Kidney capillary endothelial cell (primary cell): Measurements from ENCODE around the gene PAQR9.
A peak's percentile ranks its signal among the peaks of the same experiment; 100 is the strongest.

Experiments
- DNase-seq: peaks from one replicate; pipeline ENCODE4 v3.0.0-alpha.2; 2018; ENCODE audit warnings: low spot score

Gene PAQR9

DNA sequence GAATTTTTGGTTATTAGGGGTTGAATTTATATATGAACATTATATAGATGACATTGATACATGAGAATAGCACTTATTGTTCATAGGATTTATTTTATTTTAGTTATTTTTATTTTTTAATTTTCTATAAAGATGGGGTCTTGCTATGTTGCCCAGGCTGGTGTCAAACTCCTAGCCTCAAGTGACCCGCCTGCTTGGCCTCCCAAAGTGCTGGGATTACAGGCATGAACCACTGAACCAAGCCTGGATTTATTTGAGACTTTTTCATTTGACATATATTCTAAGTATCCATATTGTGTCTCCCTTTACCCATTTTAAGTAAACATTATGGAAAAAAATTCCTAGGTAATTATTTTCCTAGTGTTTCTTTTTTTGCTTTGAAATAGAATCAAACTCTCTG, 12.5 kb downstream of the PAQR9 start:
- no peak for DNase-seq

GRCh38 chr3:142947799-142948575, 15.5 kb downstream of the PAQR9 start:
- DNase-seq = no peak

DNA sequence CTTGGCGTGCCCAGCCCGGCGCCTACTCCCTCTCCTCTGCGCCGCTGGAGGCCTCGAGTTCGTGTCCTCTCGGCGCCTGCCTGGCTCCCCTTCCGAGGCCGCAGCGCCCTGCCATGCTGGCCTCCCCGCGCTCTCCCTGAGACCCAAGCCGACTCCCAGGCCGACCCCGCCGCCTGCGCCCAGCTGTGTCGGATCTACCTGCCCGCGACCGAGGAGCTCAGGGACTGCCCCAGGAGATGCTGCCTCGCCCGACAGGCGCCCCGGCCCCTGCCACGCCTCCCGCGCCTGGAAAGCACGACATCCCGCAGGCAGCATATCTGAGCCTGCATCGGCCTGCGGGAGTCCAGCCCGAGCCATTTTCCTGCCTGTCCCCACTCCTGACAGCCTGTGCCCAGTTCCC, 16.1 kb downstream of the PAQR9 start:
- no peak for DNase-seq

DNA sequence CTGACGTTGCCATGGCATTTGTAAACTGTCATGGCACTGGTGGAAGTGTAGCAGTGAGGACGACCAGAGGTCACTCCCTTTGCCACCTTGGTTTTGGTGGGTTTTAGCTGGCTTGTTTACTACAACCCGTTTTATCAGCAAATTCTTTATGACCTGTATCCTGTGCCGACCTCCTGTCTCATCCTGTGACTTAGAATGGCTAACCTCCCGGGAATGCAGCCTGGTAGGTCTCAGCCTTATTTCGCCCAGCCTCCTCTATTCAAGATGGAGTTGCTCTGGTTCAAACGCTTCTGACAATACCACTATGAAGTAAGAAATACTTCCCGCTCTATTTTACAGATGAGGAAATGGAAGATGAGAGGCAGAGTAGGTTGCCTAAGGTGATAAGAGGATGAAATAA, 16.6 kb downstream of the PAQR9 start:
- no peak for DNase-seq

DNA sequence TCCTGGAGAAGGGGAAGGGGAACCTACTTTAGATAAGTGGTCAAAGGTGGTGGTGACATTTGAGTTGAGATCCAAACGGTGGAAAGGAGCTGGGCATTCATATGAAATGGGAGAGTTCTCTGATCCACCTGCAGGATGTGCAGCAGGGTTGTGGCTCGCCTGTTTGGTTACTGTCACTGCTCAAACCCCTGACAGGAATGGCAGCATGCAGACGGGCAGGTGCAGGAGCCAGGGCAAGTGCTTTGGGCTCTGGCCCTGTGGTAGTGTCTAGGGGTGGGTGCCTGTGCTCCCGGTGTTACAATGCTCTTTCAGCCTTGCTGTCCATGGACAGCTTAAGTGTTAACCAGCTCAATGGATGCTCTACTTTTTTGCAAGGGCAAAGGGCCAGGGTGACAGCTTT, 18.5 kb downstream of the PAQR9 start:
- DNase-seq = no peak

DNA sequence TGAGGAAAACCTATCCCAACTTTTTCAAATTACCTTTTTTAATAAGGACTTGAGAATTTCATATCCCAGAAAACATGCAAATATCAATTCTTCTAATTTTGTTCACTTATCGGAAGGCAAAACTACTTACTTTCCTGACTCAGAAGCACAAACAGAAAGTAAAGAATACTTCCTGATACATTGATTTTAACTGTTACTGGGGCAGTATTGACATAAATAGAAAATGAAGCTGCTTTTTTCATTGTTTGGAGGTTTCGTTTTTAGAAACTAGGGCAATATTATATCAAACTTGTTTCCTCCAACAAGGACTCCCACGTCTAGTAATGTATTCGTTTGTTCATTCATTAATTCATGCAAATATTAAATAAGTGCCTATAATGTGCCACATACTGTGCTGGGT, 19.1 kb downstream of the PAQR9 start:
- DNase-seq = no peak

DNA sequence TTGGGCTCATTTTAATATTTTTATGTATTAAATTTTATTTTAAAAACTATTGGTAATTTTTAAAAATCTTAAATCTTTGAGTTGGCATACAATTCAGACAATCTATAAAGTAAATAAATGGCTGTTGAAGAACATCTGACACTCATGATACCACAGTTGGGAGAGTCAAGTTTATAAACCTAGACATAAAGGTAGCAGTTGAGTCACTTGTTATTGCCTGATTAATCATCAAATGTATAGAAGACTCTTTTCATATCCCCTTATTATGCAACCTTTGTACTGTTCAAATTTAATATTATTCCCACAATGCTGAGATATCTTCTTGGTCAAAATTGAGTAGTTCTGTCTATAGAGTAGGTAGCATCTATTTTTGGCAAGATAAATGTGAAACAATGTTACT, 19.6 kb downstream of the PAQR9 start:
- no peak for DNase-seq

DNA sequence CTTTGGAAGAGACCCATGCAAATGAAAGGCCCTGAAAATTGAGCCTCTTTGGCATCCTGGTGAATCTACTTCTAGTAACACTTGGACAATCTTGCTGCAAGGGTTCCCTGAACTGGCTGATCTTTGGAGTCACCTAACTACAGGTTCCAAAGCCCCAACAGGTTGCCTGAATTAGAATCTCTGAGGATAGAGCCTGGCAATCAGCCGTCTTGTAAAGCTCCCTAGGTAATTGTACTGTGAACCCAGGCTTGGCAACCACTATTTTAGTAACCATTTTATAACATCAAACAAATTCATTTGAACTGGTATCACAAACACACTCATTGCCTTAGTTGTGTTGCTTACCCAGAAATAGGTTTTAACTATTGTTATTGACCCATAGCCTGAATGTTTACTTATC, 20.1 kb downstream of the PAQR9 start:
- DNase-seq = no peak

GRCh38 chr3:142941373-142942123, 21.9 kb downstream of the PAQR9 start:
- no peak for DNase-seq

DNA sequence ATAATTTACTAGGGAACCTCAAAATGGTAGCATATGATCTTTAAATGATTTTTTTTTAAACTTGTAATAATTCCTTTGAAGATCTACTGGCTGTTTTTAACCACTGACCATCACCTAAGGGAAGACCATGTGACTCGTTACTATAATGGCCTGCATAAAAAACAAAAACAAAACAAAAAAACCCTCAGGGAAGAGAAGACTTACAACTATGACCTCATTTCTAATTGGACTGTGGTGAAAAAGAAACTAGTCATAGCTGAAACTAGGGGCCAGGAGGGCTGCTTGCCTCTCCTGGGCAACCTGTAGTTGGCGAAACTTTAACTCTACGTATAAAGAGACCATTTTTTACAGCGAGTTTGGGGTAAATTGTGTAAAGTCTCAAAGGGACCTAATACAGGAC, 23.0 kb downstream of the PAQR9 start:
- no peak for DNase-seq

DNA sequence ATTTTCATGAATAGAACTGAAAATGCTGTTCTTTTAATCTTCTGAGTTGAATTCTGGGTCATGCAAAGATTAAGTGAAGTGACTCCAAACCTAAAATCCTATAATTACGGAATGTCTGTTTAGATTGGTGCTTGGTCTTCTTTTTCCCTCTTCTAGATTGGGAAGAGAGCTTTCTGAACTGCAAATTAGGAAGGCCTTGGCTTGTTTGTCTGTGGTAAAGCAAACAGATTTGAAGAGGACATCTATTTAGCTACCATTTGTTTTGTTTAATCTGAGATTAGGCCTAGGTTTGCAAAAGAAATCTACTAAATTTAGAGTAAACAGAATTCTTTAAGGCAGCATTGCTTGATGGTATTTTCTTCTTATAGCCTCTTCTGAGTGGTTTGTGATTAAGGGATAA, 23.5 kb downstream of the PAQR9 start:
- no peak for DNase-seq

DNA sequence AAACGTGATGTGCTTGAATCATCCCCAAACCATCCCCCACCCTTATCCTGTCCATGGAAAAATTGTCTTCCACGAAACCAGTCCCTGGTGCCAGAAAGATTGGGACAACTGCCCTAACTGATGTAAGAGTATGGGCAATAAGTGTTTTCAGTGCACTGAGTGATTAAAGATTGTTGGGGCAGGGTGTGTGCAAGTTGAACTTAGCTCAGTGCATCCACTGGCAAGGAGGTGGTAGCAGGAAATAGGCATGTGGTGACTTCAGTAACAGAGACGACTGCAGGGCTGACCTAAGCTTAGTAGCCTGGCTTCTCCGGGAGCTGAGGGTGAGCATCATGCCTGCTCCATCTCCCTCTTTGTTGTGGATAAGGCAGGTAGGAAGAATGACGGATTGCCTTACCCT, 27.5 kb downstream of the PAQR9 start:
- DNase-seq = no peak

GRCh38 chr3:142934887-142935269, 28.6 kb downstream of the PAQR9 start:
- no peak for DNase-seq

GRCh38 chr3:142934128-142934886, 29.2 kb downstream of the PAQR9 start:
- no peak for DNase-seq

- DNase-seq = no peak
Measured at GRCh38 chr3:142931222-142931621, 32.3 kb downstream of the PAQR9 start.

DNA sequence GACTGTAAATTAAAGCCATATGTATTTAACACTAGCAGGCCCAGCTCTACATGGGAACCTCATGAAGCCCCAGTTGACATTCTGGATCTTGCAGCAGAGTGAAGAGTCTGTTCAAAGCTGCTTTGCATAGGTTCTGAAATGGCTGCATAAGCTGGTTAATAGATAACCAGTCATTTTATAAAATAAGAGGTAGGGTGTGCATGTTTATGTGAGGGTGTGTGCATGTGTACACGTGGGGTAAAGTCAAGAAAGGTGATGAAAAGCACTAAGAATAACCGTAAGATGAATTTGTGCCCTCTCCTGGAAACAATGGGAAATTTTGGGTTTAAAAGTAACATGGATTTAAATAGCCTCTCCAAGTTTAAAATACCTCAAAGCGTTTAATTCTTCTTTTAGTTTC, 33.0 kb downstream of the PAQR9 start:
- DNase-seq = no peak

- DNase-seq = no peak
Measured at GRCh38 chr3:142929890-142930289, 33.6 kb downstream of the PAQR9 start.

DNA sequence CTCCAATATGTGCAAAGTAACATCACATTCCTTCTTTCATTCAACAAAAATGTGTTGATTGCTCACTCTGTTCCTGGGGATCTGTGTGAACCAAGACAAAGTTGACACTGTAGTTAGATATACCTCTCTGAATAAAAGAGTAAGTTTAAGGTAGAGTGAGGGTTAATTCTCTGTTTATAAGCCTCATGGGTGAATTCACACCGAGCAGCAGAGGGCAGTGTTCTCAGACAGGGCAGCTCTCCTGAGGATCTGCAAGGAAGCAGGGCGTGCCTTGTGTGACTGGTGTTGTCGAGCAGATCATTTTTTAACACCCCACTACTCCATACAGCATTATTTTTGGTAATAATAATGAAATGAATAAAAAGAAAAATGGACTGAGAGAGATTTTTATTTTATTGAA, 34.4 kb downstream of the PAQR9 start:
- peak; percentile 9 for DNase-seq

DNA sequence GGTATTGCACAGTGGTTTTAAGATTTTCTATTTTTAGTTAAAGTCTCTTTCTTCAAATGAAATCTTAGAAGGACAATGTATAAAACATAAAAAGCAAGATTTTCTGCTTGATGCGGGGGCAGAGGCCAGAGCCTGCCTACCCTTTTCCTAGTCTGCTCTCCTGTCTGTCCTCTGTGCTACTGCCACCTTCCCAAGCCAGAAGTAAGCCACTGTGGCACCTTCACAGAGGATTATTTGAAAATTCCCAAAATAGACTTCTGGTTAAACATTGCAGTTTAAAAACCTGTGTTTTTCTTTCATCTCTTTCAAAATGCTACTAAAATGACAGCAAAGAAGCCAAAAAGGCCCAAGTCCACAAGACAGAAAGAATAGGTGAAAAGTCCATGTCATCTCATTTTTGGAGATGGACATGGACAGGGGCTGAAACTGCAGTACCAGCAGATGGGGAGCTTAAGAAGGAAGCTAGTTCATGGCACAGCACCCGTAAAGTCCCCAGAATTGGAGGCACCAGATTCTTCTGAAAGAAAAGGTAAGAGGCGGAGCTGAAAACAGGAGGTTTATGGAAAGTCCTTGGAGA, 37.0 kb downstream of the PAQR9 start:
- no peak for DNase-seq

DNA sequence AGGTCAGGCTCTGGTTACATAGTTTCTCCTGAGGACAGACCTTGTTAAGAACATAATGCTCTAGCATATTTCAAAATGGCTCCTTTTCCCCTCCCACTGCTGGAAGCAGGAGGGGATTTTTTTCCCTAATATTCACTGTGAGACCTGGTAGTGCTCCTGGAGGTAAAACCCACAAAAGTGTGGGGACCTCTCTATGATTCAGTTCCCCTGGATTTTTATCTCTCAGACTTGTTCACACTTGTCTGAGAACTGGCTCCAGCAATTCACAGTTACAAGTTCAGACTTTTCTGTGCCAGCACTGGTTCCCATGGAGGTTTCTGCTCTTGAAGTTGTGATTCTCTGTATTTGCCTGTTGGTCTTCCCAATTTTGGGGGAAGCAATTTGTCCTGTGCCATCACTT, 38.3 kb downstream of the PAQR9 start:
- DNase-seq = no peak

DNA sequence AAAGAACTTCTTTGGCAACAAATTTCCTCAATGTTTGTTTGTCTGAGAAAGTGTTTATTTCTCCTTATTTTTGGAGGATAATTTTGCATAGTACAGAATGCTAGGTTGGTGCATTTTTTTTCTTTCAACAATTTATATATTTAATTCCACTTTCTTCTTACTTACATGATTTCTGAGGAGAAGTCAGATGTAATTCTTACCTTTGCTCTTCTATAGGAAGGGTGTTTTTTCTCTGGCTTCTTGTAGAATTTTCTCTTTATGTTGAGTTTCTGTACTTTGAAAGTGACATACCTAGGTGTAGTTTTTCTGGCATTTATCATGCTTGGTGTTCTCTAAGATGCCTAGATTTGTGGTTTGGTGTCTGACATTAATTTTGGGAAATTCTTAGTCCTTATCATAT, 39.8 kb downstream of the PAQR9 start:
- no peak for DNase-seq

DNA sequence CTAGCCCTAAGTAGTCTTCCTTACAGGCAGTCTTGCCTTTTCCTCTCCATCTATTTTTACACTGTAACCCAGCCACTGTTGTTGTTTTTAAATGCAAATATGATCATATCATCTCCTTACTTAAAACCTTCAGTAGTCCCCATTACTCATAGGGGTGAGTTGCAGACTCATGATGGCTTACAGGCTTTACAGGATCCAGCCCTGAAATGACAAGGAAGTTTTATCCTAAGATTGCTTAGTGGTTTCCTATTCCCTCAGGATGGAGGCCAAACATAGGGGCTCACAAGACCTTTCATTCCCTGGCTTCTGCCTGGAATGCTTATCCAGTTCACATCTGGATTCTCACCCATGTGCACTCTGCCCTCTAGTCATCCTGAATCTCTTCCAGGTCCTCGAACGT, 46.9 kb downstream of the PAQR9 start:
- DNase-seq = no peak

DNA sequence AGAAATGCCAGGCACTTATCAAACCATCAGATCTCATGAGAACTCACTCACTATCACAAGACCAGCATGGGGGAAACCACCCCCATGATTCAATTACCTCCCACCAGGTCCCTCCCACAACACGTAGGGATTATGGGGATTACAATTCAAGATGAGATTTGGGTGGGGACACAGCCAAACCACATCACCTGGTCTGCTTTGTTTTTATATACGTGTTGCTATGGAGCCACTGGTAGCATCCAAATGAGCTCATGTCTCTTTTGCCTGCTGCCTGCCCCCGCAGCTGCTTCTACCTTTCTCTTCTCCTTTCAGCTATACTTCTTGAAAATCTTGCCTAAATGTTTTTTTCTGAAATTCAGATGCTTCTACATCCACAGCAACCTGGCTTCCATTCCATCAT, 47.8 kb downstream of the PAQR9 start:
- DNase-seq = no peak
